Osteoblast (primary cell): ENCODE results near the gene GSDME. TPM values are rescaled to one million over a fixed set of nuclear protein-coding genes. Genes with fewer than 3 reads are reported as not detected.

Experiments
- DNase-seq: peaks from one replicate; pipeline ENCODE4 v3.0.0; 2011; ENCODE audit warnings: low spot score, mixed read lengths; ENCODE audit not compliant: insufficient read length; ENCODE audit errors: missing footprints
- H2AFZ ChIP-seq: 2 replicates; pipeline ENCODE4 v1.6.0; 2011; ENCODE audit warnings: mild to moderate bottlenecking, low read length
- H3K27ac ChIP-seq: 2 replicates; pipeline ENCODE4 v1.5.1; 2011; ENCODE audit warnings: mild to moderate bottlenecking, low read depth, low read length, moderate library complexity
- H3K27me3 ChIP-seq: 2 replicates; pipeline ENCODE4 v1.6.0; 2012; ENCODE audit warnings: mild to moderate bottlenecking, control low read depth, inconsistent platforms, low read length, moderate library complexity; ENCODE audit not compliant: insufficient read depth
- H3K36me3 ChIP-seq: 2 replicates; pipeline ENCODE4 v1.5.1; 2011; ENCODE audit warnings: mild to moderate bottlenecking, low read length, control low read depth, moderate library complexity; ENCODE audit not compliant: insufficient read depth
- H3K4me1 ChIP-seq: 2 replicates; pipeline ENCODE4 v1.5.1; 2011; ENCODE audit warnings: mild to moderate bottlenecking, low read length, control low read depth, moderate library complexity; ENCODE audit not compliant: insufficient read depth
- H3K4me2 ChIP-seq: 2 replicates; pipeline ENCODE4 v1.6.0; 2011; ENCODE audit warnings: mild to moderate bottlenecking, low read length; ENCODE audit not compliant: insufficient read depth
- H3K4me3 ChIP-seq: fragments of 200-600 bp; sonication (generic); 3 replicates; pipeline ENCODE4 v1.5.1; 2012; ENCODE audit warnings: mild to moderate bottlenecking, low read length, inconsistent platforms; ENCODE audit not compliant: insufficient read depth
- H3K79me2 ChIP-seq: 2 replicates; pipeline ENCODE4 v1.6.0; 2012; ENCODE audit warnings: mild to moderate bottlenecking, low read length, control low read depth, inconsistent platforms; ENCODE audit not compliant: insufficient read depth
- H3K9me3 ChIP-seq: 2 replicates; pipeline ENCODE4 v1.5.1; 2011; ENCODE audit warnings: low read depth, low read length, control low read depth
- H4K20me1 ChIP-seq: 2 replicates; pipeline ENCODE4 v1.6.0; 2012; ENCODE audit warnings: mild to moderate bottlenecking, low read length, control low read depth; ENCODE audit not compliant: insufficient read depth
- total RNA-seq: library from RNA; depleted of rRNA; stranded (reverse); fragments of >200 nt; gene quantifications from 2 replicates; pipeline ENCODE4 v1.2.3, GENCODE V29; 2012
- TF ChIP-seq, protein P1 (sequence below): IDR thresholded peaks from 2 replicates; pipeline ENCODE4 v1.5.1; 2011; ENCODE audit warnings: mild to moderate bottlenecking, low read depth, low read length, moderate library complexity; ENCODE audit errors: extremely low read depth

GSDME gene
- 42.3 and 44.5 TPM in 2 replicates for total RNA-seq

DNA sequence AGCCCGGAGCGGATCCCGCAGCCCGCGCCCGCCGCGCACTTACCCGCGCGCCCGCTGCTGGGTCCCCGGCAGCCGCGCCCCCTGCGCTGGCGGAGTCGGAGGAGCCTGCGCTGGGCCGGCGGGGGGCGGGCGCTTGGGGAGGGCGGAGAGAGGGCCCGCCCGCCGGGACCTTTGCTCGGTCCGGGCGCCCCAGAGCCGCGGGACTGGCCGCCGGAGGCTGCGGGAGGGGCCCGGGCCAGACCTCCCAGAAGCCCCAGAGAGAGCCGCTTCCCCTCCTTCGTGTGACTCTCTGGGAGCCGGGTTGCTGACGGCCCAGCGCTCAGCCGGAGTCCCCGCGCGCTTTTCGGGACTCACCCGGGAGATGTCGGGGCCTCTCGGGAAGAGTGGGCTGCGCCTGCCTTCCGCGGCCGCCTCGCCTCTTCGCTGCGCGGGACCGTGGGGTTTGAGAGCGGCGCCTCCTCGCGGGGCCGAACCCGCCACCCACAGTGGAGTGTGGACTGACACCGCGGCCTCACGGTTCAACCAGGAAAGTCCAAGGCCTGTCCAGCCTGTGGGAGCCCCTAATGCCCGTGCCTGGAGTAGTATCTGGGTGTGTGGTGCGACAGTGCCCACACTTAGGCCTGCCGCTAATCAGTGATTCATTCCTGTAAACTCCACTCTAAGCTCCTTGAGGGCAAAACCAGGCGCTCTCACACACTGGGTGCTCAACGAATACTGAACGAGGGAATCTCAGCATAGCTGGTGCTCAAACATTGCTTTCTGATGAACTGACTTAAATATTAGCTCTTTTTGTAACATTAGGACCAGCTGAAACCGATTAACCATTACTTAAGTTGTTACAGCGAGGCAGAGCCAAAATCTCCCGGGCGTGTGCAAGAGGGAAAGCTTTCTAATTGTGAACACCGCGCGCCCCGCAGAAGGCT is at the start of gene GSDME:
GSDME (minus strand) TSS at position 112 of the 923 bp plus-strand sequence. CDS start 7,690 bp downstream, outside the sequence.
- no peaks in the 10 kb centered on the region for H3K27me3 ChIP-seq
- H3K36me3 ChIP-seq, result no peaks in the 10 kb centered on the region
- peak within 1 kb of the TSS; percentile 82 for H3K4me3 ChIP-seq
- TF ChIP-seq, protein P1, sequence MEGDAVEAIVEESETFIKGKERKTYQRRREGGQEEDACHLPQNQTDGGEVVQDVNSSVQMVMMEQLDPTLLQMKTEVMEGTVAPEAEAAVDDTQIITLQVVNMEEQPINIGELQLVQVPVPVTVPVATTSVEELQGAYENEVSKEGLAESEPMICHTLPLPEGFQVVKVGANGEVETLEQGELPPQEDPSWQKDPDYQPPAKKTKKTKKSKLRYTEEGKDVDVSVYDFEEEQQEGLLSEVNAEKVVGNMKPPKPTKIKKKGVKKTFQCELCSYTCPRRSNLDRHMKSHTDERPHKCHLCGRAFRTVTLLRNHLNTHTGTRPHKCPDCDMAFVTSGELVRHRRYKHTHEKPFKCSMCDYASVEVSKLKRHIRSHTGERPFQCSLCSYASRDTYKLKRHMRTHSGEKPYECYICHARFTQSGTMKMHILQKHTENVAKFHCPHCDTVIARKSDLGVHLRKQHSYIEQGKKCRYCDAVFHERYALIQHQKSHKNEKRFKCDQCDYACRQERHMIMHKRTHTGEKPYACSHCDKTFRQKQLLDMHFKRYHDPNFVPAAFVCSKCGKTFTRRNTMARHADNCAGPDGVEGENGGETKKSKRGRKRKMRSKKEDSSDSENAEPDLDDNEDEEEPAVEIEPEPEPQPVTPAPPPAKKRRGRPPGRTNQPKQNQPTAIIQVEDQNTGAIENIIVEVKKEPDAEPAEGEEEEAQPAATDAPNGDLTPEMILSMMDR, result no peak
- DNase-seq, result peak; percentile 94
- H3K4me2 ChIP-seq, result peak within 1 kb of the TSS; percentile 86
- H2AFZ ChIP-seq, result peak within 1 kb of the TSS; percentile 91
- peaks cover 3% of the 10 kb centered on the region for H3K79me2 ChIP-seq
- H4K20me1 ChIP-seq, result no peaks in the 10 kb centered on the region
- no peaks in the 10 kb centered on the region for H3K9me3 ChIP-seq
- H3K27ac ChIP-seq, result peak within 1 kb of the TSS; percentile 67
- peaks cover 13% of the 10 kb centered on the region for H3K4me1 ChIP-seq

GRCh38 chr7:24802300-24802699 is 45.0 kb upstream of the GSDME start:
- Histone ChIP-seq H3K36me3 (peaks cover 46% of the 10 kb centered on the region), H3K4me1 (no peaks in the 10 kb centered on the region), H2AFZ (no peak overlapping the region), H3K79me2 (no peaks in the 10 kb centered on the region), H3K4me2 (no peak overlapping the region), H3K4me3 (no peak overlapping the region), H3K9me3 (no peaks in the 10 kb centered on the region), H3K27me3 (no peaks in the 10 kb centered on the region), H4K20me1 (no peaks in the 10 kb centered on the region), H3K27ac (no peak overlapping the region)
- DNase-seq, result no peak
- TF ChIP-seq, protein P1, result no peak

DNA sequence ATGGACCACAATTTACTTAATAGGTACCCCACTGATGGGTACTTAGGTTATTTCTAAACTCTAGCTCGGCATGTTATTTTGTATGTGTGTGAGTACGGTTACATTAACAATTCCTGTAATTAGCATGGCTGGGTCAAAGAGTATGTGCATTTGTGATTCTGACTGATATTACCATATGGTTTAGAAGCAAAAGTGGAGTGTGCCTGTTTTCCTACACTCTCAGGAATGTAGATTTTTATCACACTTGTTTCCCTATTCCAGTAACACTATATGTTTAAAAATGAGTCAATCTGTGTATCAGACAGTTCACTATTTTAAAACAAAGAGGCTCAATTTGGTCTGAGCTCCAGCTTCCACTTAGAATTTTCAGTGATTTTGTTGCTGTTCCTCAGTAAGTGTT is 44.6 kb upstream of the GSDME start:
- TF ChIP-seq, protein P1, result no peak

GRCh38 chr7:24800667-24801066 is 43.4 kb upstream of the GSDME start:
- Histone ChIP-seq H3K4me2 (no peak overlapping the region), H3K27ac (no peak overlapping the region), H3K36me3 (peaks cover 41% of the 10 kb centered on the region), H3K27me3 (no peaks in the 10 kb centered on the region), H3K4me1 (no peaks in the 10 kb centered on the region), H3K4me3 (no peak overlapping the region), H3K79me2 (no peaks in the 10 kb centered on the region), H4K20me1 (no peaks in the 10 kb centered on the region), H2AFZ (no peak overlapping the region), H3K9me3 (no peaks in the 10 kb centered on the region)
- DNase-seq, result no peak
- TF ChIP-seq, protein P1, result no peak

More for the DNA sequence above, 44.6 kb upstream of the GSDME start:
- Histone ChIP-seq H2AFZ (no peak overlapping the region), H4K20me1 (no peaks in the 10 kb centered on the region), H3K4me3 (no peak overlapping the region), H3K4me2 (no peak overlapping the region), H3K79me2 (no peaks in the 10 kb centered on the region), H3K9me3 (no peaks in the 10 kb centered on the region), H3K27ac (no peak overlapping the region), H3K4me1 (no peaks in the 10 kb centered on the region), H3K27me3 (no peaks in the 10 kb centered on the region), H3K36me3 (peaks cover 48% of the 10 kb centered on the region)
- DNase-seq, result no peak
